Glutamatergic neuron (in vitro differentiated cells): ENCODE data around the gene NARF. TPM values are rescaled to one million over a fixed set of nuclear protein-coding genes. Genes with fewer than 3 reads are reported as not detected.

Experiments
- DNase-seq: peaks from one replicate; pipeline ENCODE4 v3.0.0; 2022
- H3K27ac Mint-ChIP-seq: one replicate; pipeline ENCODE4 v1.8.0; 2020; ENCODE audit warnings: mild to moderate bottlenecking, mixed read lengths, inconsistent platforms; ENCODE audit not compliant: unreplicated experiment
- H3K27me3 Mint-ChIP-seq: one replicate; pipeline ENCODE4 v1.8.0; 2020; ENCODE audit warnings: mild to moderate bottlenecking, moderate library complexity, mixed read lengths, inconsistent platforms; ENCODE audit not compliant: unreplicated experiment
- H3K36me3 Mint-ChIP-seq: one replicate; pipeline ENCODE4 v1.8.0; 2020; ENCODE audit warnings: mild to moderate bottlenecking, mixed read lengths, inconsistent platforms; ENCODE audit not compliant: unreplicated experiment
- H3K4me1 Mint-ChIP-seq: one replicate; pipeline ENCODE4 v1.8.0; 2020; ENCODE audit warnings: mild to moderate bottlenecking, low read depth, mixed read lengths, inconsistent platforms; ENCODE audit not compliant: unreplicated experiment
- H3K4me3 Mint-ChIP-seq: one replicate; pipeline ENCODE4 v1.8.0; 2020; ENCODE audit warnings: mild to moderate bottlenecking, mixed read lengths, inconsistent platforms; ENCODE audit not compliant: unreplicated experiment
- H3K9me3 Mint-ChIP-seq: one replicate; pipeline ENCODE4 v1.8.0; 2020; ENCODE audit warnings: mild to moderate bottlenecking, moderate library complexity, mixed read lengths, inconsistent platforms; ENCODE audit not compliant: unreplicated experiment
- CTCF ChIP-seq: fragments of 200-600 bp; sonication (generic); IDR thresholded peaks from one replicate; pipeline ENCODE4 v1.5.0; 2021; ENCODE audit not compliant: partially characterized antibody, unreplicated experiment
- total RNA-seq: library from RNA; stranded (reverse); fragmentation: NEBNext Ultra II Directional; extraction: Animal tissue kit (Norgen Biotek cat#: 25700); gene quantifications from one replicate; pipeline ENCODE4 v1.2.1, GENCODE V29; 2021; ENCODE audit not compliant: unreplicated experiment

The NARF gene
- total RNA-seq, 1 donor from 2014 or later: 177 TPM

- no peak overlapping the region for H3K4me3 Mint-ChIP-seq
- no peaks in the 10 kb centered on the region for H3K9me3 Mint-ChIP-seq
- peak overlapping the region; percentile 9 for H3K27ac Mint-ChIP-seq
- H3K27me3 Mint-ChIP-seq: peaks cover 5% of the 10 kb centered on the region
- TF ChIP-seq CTCF: no peak
- H3K4me1 Mint-ChIP-seq: peaks cover 30% of the 10 kb centered on the region
- H3K36me3 Mint-ChIP-seq: no peaks in the 10 kb centered on the region
- no peak for DNase-seq
Observed at GRCh38 chr17:82525712-82526111, 67.2 kb downstream of the NARF start.

GRCh38 chr17:82527898-82528297 lies 69.4 kb downstream of the NARF start:
- TF ChIP-seq CTCF: no peak
- Mint-ChIP-seq H3K4me3 (no peak overlapping the region), H3K36me3 (no peaks in the 10 kb centered on the region), H3K27ac (no peak overlapping the region), H3K4me1 (peaks cover 35% of the 10 kb centered on the region), H3K9me3 (no peaks in the 10 kb centered on the region), H3K27me3 (peaks cover 4% of the 10 kb centered on the region)
- no peak for DNase-seq

- Mint-ChIP-seq H3K27ac (no peak overlapping the region), H3K36me3 (no peaks in the 10 kb centered on the region), H3K9me3 (no peaks in the 10 kb centered on the region), H3K4me3 (no peak overlapping the region), H3K4me1 (peaks cover 35% of the 10 kb centered on the region), H3K27me3 (peaks cover 4% of the 10 kb centered on the region)
- no peak for DNase-seq
- no peak for TF ChIP-seq CTCF
Observed at GRCh38 chr17:82528484-82529265, 70.1 kb downstream of the NARF start.

- H3K4me3 Mint-ChIP-seq: no peak overlapping the region
- H3K4me1 Mint-ChIP-seq: peaks cover 37% of the 10 kb centered on the region
- TF ChIP-seq CTCF: no peak
- H3K27me3 Mint-ChIP-seq: peaks cover 4% of the 10 kb centered on the region
- H3K36me3 Mint-ChIP-seq: no peaks in the 10 kb centered on the region
- H3K9me3 Mint-ChIP-seq: no peaks in the 10 kb centered on the region
- no peak for DNase-seq
- H3K27ac Mint-ChIP-seq: no peak overlapping the region
Observed at GRCh38 chr17:82529914-82530300, 71.4 kb downstream of the NARF start.

- H3K27me3 Mint-ChIP-seq: no peaks in the 10 kb centered on the region
- H3K36me3 Mint-ChIP-seq: no peaks in the 10 kb centered on the region
- no peaks in the 10 kb centered on the region for H3K9me3 Mint-ChIP-seq
- peaks cover 41% of the 10 kb centered on the region for H3K4me1 Mint-ChIP-seq
- DNase-seq: no peak
- no peak overlapping the region for H3K27ac Mint-ChIP-seq
- H3K4me3 Mint-ChIP-seq: no peak overlapping the region
- TF ChIP-seq CTCF: no peak
Observed at GRCh38 chr17:82531431-82531881, 72.9 kb downstream of the NARF start.
